GM18870 (cell line): Measurements from ENCODE around the gene WBP1.
A peak's percentile ranks its signal among the peaks of the same experiment; 100 is the strongest.
"Not testable (repeated sequence)": the region's sequence is repeated elsewhere in the genome, so short reads cannot be mapped to it uniquely, and the experiment has no call there.

ENCODE experiments used
- ATAC-seq: cut with Tn5 transposase; IDR thresholded peaks from one replicate; pipeline ENCODE4 v1.9.1; 2021; ENCODE audit warnings: moderate library complexity; ENCODE audit not compliant: unreplicated experiment

WBP1 gene

DNA sequence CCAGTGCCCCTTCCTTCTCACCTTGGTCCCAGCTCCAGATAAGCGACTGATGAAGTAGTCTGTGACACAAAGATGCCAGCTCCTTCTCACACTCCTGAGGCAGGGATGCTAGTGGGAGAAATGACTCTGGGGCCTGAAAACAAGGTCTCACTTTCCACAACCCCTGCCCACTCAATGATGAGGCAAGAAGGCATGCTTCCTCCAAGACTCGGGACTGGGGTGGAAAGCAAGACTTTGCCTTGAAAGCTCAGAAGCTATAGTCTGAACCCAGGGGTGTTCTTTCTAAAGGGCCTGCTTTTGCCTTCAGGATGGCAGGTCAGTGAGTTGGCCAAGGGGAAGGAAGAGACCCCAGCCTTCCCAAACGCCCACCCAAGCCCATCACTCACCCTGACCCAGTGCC, 23.2 kb downstream of the WBP1 start:
- ATAC-seq, result no peak

GRCh38 chr2:74481961-74482800, 23.9 kb downstream of the WBP1 start:
- peak; percentile 33 for ATAC-seq

DNA sequence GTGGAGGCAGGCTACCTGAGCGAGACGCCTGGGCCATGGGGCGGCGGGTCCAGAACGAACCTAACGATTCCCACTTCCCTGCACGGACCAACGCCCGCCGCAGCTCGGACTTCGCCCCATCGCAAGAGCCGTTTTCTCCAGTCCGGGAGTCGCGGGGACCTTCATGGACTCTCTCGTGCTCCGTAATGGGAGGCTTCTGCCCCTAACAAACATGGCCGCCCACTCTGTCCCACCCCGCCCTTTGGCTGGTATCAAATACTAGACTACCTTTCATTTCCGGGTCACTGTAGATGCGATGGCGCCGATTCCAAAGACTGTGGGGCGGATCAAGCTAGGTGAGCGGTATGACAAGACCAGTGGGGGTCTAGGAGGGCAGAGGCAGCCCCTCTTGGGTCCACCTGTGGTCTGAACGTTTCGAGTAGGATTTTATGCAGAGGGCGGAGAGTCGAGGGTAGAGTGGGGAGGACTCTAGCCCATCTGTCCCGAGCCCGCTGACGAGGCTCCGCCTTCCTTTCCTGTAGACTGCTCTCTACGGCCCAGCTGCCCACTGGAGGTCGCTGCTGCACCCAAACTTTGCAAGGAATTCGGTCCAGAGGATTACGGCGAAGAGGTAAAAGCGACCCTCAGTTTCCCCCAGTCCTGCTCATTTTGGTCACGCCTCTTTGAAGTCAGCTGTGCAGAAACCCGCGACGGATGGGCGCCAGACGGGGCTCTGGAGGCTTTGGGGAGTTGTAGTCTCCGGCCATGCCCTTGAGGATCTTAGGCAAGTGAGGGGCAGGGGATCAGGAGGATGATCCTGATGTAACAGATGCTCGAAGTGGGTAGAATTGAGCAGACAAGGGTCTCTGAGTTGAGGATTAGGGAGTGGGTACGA, 24.8 kb downstream of the WBP1 start, which contains the start of the genes CCDC142 and TTC31:
TSS of gene CCDC142 (minus strand) at position 198 of the 874 bp plus-strand sequence. CDS start at position 37, 161 bp downstream.
TSS of gene TTC31 (plus strand) at position 281 of the 874 bp plus-strand sequence. CDS start at position 296, 15 bp downstream.
- ATAC-seq, result peak; percentile 91

DNA sequence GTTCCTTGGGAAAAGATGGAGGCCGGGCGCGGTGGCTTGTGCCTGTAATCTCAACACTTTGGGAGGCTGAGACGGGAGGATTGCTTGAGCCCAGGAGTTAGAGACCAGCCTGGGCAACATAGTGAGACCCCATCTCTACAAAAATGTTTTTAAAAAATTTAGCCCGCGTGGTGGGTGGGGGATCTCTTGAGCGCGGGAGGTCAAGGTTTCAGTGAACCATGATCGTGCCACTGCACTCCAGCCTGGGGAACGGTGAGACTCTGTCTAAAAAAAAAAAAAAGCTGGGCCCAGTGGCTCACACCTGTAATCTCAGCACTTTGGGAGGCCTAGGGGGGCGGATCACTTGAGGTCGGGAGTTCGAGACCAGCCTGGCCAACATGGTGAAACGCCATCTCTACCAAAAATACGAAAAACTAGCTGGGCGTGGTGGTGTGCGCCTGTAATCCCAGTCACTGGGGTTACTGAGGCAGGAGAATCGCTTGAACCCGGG, 25.5 kb downstream of the WBP1 start:
- not testable (repeated sequence) for ATAC-seq

DNA sequence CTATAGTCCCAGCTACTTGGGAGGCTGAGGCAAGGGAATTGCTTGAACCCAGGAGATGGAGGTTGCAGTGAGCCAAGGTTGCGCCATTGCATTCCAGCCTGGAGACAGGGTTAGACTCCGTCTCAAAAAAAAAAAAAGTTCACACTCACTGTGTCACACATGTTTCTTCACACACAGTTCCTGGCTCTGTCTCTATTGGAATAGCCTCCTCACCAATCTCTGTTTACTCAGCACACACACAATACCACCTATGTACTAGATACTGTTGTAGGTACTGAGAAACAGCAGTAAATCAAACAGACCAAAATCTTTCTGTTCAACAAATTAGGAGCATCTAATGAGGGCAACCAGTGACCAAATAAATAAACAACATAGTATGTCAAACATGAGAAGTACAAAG, 27.9 kb downstream of the WBP1 start:
- ATAC-seq, result no peak

DNA sequence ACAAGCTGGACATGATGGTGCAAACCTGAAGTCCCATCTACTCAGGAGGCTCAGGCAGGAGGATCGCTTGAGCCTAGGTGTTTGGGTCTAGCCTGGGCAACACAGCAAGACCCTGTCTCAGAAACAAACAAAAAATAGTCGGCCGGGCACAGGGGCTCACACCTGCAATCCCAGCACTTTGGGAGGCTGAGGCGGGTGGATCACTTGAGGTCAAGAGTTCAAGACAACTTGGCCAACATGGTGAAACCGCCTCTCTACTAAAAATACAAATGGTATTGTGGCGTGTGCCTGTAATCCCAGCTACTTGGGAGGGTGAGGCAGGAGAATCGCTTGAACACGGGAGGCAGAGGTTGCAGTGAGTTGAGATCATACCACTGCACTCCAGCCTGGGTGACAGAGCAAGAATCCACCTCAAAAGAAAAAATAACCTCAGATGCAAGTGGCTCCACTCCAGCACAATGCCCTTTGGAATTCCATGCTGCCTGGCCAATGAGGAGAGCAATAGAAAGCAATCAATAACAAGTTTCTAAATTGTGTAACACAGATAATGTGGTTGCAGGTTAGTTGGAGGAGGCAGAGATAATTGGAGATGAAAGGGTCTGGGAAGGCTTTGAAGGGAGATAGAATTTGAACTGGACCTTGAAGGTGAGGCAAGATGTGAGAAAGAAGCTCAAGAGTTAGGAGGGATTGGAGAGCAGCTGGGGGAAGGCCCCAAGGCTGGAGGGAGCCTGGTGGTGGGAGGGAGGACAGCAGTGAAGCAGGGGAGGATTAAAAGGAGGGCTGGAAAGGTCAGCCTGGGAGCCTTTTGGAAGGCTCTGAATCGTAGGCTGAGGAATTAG, 30.6 kb downstream of the WBP1 start:
- no peak for ATAC-seq

DNA sequence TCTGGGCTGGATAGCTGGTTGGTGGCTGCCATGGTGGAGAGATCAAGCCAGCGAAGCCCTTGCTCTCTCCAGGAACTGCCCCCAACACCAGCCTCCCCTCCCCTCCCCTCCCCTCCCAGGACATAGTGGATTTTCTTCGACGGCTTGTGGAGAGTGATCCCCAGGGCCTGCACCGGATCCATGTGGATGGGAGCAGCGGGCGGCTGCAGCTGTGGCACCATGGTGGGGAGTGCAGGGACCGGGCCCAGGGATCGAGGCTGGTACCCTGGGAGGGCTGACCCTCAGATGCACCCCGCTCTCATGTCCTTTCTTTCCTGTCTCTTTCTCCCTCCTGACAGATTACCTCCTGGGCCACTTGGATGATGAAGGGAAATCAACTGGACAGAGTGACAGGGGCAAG, 31.7 kb downstream of the WBP1 start:
- ATAC-seq, result no peak

DNA sequence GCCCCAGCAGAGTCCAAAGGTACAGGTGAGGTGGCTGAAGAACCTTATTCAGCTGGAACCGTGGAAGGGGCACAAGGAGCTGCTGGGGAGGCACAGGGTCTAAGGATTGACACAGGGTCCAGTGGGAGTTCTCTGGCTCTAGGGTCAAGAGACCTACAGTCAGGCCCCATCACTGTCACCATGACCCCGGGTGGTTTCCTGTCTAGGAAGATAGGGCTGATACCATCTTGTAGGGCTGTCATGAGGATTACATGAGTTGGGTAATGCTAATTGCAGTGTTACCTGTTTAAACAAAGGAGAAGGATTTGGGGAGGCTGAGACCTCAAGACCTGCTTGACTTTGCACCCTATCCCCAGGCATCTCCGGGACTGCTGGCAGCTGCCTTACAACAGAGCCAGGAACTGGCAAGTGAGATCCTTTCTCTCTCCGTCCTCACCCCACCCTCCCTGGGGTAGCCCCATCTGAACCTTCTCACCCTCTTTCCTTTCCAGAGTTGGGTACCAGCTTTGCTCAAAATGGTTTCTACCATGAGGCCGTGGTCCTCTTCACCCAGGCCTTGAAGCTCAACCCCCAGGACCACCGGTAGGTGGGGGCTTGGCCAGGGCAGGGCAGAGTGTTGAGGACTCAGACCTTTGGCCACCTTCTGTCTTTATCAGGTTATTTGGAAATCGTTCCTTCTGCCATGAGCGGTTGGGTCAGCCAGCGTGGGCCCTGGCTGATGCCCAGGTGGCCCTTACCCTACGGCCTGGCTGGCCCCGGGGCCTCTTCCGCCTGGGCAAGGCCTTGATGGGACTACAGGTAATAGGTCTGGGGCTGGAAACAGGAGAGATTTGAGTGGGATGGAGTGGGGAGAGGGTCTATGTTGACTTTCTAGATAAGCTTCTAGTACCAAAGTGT, 33.7 kb downstream of the WBP1 start:
- no peak for ATAC-seq

DNA sequence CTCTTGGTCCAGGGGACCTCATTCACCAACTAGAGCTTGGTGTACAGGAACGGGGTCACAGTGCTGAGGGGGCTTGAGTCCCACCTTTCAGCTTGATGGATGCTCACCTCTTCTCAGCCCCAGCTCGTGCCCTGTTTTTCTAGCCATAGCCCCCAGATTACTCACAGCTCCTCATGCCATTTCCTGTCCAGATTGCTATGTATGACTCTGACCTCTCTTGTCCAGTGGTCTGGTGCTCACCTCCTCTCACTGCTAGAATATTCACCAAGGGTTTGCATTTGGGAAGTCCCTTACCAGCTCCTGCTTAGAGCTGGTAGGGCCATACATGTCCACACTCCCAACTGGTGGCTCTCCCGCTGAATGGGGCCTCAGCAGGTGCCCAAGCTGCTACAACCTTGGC, 35.3 kb downstream of the WBP1 start:
- ATAC-seq, result no peak

DNA sequence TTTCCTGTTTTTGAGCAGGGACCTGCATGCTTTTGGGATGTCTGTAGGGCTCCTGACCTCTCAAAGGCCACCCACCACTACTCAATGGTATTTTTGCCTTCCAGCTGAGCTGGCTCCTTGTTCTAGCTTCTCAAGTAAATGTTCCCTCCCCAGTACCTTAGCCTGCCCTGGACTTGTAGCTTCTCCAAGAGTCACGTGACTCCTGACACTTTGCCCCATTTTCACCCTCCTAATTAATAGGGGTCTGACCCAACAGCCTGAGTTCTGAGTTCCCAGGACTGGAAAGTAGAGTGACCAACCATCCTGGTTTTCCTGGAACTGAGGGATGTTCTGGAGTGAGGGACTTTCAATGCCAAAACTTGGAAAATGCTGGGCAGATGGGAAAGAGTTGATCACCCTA, 37.2 kb downstream of the WBP1 start:
- no peak for ATAC-seq

DNA sequence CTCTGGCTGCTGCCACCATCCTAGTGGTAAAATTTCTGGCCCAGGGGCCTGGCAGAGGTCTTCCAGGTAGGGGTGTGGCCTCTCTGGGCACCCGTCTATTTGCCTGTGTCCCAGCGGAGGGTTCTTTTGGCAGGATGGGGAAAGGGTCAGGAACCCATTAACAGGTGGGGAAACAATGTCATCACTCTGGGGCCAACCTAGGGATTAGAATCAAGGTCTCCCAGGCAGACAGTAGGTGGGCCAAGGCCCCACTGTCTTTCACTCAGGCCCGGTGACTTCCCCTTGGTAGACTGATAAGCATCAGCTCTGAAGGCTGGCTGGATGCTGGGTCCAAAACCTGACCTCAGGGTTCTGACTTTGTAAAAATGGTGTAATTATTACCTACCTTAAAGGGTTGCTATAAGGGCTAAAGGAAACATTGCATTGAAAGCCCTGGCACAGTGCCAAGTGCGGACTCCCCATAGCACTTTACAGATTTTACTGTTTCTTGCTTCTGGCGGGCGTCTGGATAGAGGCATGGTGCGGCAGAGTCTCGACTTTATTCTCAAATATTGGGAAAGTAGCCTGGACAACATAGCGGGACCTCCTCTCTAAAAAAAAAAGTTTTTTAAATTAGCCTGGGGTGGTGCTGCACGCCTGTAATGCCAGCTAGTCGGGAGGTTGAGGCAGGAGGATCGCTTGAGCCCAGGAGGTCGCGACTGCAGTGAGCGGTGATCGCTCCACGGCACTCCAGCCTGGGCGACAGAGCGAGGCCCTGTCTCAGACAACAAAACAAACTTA, 38.9 kb downstream of the WBP1 start:
- no peak for ATAC-seq

DNA sequence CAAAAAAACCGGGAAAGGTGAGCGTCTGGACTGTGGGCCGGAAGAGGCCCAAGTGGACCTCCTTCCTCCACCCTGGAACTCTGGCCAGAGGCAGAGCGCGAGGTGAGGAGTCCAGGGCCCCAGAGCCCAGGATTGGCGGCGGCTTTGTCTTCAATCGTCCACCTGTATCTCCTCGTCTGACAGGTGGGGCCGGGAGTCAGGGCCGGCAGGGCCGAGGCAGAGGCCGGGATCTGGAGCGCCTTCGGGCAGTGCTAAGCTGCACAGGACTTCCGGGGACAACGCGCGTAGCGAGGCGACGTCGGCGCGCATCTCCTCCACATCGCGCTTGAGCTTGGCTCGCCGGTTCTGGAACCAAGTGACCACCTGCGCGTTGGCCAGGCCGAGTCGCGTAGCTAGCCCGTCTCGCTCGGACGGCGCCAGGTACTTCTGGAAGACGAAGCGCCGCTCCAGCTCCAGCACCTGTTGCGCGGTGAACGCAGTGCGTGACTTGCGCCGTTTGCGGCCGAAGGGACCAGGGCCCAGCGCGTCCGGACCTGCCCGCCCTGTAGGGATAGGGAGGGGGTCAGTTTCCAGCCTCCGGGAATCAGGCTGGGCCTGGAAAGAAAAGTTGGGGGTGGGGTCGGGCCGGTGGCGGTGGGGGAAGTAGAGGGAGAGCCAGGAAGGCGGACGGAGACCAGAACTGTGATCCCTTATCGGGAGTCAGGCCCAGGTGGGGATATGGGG, 39.7 kb downstream of the WBP1 start:
- ATAC-seq, result no peak

DNA sequence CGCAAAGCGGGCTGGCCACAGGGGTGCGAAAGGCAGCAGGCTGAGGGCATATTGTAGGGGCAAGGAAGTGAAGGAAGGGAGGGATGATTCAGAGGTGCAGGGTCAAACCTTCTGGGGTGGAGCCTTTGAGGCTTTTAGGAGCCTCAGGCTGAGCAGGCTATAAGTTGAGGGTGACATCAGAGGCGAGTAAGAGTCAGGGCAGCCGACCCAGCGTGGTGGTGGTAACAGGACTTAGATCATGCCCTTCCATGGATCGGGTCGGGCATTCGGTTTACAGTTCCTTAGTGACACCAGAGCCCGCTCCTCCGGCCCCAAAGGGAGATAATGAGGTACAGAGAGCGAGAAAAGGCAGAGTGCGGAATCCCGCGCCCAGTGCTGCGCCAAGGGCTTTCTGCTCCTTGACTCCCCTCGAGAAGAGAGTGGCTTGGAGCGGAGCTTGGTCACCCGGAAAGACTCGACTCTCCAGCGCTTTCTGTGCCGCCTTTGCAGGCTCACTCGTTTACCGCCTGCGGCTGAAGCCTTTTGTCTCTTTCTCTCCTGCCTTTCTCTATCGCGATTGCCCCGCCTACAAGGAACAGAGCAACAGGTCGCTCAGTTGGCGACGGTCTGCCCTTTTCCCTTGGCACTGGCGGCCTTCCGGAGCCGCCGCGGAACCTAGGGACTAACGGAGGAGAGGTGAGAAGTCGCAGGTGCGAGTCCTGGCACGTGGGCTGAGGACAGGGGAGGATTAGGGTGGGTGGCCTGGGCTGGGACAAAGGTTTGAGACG, 40.4 kb downstream of the WBP1 start:
- ATAC-seq, result no peak

DNA sequence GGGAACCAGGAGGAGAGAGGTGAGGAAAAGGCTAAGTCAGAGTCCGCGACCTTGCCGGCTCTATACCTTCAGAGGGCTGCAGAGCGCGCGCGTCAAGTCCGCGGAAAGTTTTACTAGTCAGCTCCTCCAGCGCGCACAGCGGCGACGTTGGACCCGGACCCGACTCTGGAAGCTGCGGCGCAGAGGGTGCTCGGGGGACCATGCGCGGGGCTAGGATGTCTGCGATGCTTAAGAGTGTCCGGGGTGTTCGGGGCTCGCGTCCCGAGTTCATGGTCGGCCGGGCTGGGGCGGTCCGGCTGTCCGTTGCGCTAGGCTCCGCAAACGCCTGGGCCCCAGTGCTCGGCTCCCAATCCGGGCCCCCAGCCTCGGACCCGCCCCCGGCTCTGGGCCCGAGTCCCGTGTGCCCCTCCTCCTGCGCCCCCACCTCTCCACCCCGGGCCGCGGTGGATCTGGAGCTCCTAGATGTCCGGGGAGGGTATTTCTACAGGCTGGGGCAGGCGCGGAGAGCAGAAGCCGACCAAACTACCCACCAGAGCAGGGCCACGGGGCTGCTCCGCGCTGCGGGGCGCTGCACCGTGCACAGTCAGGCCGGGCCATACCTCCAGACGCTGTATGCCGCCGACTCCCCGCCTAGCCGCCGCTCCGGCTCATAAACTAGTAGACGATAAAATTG, 41.2 kb downstream of the WBP1 start, which contains the start of gene LBX2:
TSS of gene LBX2 (minus strand) at position 337 of the 673 bp plus-strand sequence. CDS start at position 271, 66 bp downstream.
- ATAC-seq, result no peak

- no peak for ATAC-seq
Observed at GRCh38 chr2:74499940-74500577, 41.8 kb downstream of the WBP1 start.

DNA sequence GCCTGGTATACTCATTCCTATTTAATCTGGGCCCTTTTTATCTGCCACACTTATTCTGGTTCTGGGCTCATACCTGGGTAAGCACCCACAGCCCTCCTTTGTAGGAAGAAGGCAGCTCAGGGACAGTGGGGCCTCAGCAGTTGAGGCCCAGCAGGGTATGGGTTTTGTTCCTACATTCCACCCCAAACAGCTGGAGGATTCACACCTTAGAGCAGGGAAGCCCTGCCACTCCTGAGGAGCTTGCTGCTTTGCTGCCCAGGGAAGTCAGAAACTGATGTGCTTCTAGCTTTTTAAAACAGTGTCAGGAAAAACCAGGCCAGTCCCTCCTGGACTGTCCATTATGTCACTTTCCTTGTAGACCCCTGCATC, 42.3 kb downstream of the WBP1 start:
- ATAC-seq, result no peak
